ENCODE results near the gene CHFR.
"Not testable (repeated sequence)": the region's sequence is repeated elsewhere in the genome, so short reads cannot be mapped to it uniquely, and the experiment has no call there.

The CHFR gene

GRCh38 chr12:132873724-132874123, 13.7 kb downstream of the CHFR start:
- no peak for DNase-seq

GRCh38 chr12:132872975-132873421, 14.4 kb downstream of the CHFR start:
- DNase-seq = no peak

GRCh38 chr12:132872073-132872855, 15.1 kb downstream of the CHFR start:
- no peak for DNase-seq

DNA sequence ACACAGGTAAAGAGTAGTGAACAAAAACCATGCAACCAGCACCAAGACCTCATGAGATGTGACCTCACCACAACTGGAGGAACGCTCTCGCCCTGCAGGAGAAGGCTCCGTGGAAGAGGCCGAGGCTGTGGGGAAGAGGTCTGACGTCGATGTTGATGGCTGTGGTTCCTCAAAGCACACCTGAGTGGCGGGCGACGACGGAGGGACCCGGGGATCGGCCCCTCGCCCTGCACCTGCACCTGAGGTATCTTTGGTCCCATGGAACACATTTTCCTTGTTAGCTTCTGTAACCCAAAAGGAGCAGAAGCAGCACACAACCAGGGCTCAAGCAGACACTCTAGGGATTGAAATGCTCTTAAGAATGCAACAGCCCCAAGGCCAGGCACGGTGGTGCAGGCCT, 17.9 kb downstream of the CHFR start:
- no peak for DNase-seq

GRCh38 chr12:132866251-132866828, 21.1 kb downstream of the CHFR start:
- DNase-seq = no peak

DNA sequence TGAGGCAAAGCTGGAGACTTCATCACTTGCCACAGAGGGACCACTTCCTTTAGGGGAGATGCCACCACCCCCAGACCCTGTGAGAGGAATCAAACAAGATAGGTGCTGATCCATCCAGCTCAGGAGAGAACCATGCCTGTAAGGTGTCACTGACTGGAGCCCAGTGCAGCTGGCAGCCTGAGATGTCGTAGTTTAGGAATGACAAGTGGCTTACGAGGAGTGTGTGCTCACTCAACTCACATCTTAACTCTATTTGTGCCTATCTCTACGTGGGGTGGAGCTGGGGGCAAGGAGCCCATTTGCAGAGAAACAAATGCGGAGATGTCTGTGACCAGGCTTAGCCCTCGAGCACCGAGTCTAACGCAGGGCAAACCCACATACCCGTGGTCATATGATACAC, 25.8 kb downstream of the CHFR start:
- DNase-seq = no peak

DNA sequence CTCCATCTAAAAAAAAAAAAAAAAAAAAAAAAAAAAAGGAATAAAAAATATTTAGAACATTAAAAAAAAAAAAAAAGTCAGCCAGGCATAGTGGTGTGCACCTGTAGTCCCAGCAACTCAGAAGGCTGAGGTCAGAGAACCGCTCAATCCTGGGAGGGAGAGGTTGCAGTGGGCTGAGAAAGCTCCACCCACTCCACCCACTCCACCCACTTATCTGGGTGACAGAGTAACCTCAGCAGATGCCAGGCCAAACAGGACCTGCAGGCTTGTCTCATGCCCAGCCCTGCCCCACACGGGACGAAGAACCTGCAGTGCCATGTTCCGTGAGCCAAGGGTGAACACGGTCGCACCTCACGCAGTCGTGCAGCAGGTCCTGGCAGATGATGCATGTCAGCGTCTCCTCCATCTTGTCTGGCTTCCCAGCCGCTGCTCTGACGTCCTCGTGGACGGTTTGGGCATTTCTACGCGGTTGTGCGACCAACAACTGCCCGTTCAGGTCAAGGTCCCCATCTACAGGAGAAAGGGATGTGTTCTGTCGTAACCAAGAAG, 28.6 kb downstream of the CHFR start:
- DNase-seq = no peak

DNA sequence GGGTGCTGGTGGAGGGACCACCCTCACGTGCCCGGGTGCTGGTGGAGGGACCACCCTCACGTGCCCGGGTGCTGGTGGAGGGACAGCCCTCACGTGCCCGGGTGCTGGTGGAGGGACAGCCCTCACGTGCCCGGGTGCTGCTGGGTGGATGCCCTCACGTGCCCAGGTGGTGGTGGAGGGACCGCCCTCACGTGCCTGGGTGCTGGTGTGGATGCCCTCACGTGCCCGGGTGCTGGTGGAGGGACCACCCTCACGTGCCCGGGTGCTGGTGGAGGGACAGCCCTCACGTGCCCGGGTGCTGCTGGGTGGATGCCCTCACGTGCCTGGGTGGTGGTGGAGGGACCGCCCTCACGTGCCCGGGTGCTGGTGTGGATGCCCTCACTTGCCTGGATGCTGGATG, 30.4 kb downstream of the CHFR start:
- DNase-seq = not testable (repeated sequence)

- DNase-seq = no peak
Observed at GRCh38 chr12:132856581-132856980, 30.8 kb downstream of the CHFR start.

DNA sequence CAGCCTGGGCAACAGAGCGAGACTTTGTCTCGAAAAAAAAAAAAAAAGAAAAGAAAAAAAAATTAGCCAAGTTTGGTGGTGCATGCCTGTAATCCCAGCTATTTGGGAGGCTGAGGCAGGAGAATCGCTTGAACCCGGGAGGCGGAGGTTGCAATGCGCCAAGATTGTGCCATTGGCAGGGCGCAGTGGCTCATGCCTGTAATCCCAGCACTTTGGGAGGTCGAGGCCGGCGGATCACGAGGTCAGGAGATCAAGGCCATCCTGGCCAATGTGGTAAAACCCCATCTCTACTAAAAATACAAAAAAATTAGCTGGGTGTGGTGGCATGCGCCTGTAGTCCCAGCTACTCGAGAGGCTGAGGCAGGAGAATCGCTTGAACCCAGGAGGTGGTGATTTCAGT, 32.2 kb downstream of the CHFR start:
- DNase-seq = not testable (repeated sequence)

GRCh38 chr12:132853285-132854092, 33.9 kb downstream of the CHFR start:
- no peak for DNase-seq

- no peak for DNase-seq
Observed at GRCh38 chr12:132852496-132852895, 34.9 kb downstream of the CHFR start.

GRCh38 chr12:132851465-132851864, 35.9 kb downstream of the CHFR start:
- DNase-seq = no peak

DNA sequence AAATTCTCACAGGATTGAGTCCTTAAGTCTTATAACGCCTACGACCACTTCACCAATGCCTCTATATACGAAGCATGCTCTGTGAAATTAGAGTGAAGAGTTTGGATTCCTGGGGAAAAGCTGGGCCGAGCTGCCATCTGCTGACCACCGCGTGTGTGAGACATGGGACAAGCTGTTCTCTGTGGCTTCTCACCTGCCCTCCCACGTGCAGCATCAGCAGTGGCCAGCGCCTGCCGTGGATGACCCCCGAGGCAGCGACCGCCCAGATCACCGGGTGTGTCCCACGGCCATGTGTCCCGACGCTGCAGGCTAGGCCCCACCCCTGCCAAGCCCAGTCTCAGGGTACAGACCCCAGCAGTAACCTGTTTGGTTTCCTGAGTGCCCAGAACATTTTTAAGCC, 37.1 kb downstream of the CHFR start:
- DNase-seq = no peak

DNA sequence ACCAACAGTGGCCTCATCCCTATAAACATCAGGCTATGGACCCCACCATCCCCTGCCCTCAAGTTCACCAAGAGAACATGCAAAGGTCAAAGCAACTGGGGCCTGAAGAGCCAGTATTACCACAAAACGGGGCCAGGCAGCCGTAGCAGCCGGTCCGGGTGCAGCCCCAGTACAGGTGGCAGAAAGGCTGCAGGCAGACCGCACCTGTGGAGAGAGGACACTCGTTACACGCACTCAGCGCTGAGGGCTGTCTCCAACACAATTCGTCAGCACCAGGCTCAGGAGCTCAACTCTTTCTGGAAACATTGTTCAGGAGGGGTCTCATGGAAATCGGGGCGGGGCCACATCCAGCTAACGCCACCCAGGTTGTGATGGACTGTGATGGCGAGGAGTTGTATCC, 38.9 kb downstream of the CHFR start:
- no peak for DNase-seq

GRCh38 chr12:132847363-132848356, 39.7 kb downstream of the CHFR start:
- no peak for DNase-seq

GRCh38 chr12:132844681-132845080, 42.7 kb downstream of the CHFR start:
- DNase-seq = not testable (repeated sequence)

- DNase-seq = no peak
Observed at GRCh38 chr12:132842449-132843045, 44.9 kb downstream of the CHFR start.

GRCh38 chr12:132841151-132841550, 46.3 kb downstream of the CHFR start:
- no peak for DNase-seq

DNA sequence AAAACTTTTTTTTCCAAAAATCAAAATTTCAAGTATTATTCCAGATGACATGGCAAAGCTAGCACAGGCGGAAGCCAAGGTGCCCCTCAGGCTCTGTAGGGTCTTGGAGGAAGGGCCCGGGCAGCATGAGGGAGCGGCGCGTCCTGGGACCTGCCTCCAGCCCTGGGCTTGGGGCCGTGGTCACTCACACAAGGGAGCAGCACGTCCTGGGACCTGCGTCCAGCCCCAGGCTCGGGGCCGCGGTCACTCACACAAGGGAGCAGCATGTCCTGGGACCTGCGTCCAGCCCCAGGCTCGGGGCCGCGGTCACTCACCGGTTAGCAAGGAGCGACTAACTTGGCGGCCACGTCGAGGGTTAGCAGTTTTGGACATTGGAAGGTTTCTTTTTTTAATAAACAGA, 46.9 kb downstream of the CHFR start:
- DNase-seq = no peak

DNA sequence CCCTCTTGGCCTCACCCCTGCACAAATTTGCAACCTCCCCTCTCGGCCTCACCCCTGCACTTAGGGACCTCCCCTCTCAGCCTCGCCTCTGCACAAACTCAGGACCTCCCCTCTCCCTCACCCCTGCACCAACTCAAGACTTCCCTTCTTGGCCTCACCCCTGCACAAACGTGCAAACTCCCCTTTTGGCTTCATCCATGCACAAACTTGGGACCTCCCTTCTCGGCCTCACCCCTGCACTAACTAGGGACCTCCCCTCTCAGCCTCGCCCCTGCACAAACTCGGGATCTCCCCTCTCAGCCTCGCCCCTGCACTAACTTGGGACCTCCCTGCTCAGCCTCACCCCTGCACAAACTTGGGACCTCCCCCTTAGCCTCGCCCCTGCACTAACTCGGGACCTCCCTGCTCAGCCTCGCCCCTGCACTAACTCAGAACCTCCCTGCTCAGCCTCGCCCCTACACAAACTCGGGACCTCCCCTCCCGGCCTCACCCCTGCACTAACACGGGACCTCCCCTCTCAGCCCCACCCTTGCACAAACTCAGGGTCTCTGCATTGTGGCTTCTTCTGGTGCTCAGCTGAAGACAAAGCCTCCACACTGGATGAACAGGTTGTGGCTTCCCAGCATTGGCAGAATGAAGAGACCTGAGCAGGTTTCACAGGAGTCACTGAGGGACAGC, 47.7 kb downstream of the CHFR start:
- no peak for DNase-seq

Measured in NCI-H345 (cell line).